Activated T-helper 2 cell treated with anti-CD3 and anti-CD28 coated beads, Interferon-gamma antibody, Interleukin-2, Interleukin-4, amounts not matched to agents 10 μg/mL and 5 μg/mL and 100 μg/mL, durations not matched to agents 14 hours and 24 hours and 36 hours (primary cell): ENCODE results near the gene RAB3C. TPM values are rescaled to one million over a fixed set of nuclear protein-coding genes. Genes with fewer than 3 reads are reported as not detected.

Experiments
- DNase-seq: peaks from one replicate; pipeline ENCODE4 v3.0.0; 2021; ENCODE audit warnings: low spot score
- H3K27ac Mint-ChIP-seq: one replicate; pipeline ENCODE4 v1.8.0; 2021; ENCODE audit warnings: mixed read lengths
- H3K27me3 Mint-ChIP-seq: one replicate; pipeline ENCODE4 v1.8.0; 2021; ENCODE audit warnings: low read depth, mixed read lengths
- H3K36me3 Mint-ChIP-seq: one replicate; pipeline ENCODE4 v1.8.0; 2021; ENCODE audit warnings: low read depth, mixed read lengths
- H3K4me1 Mint-ChIP-seq: one replicate; pipeline ENCODE4 v1.8.0; 2021; ENCODE audit warnings: low read depth, mixed read lengths
- H3K4me3 Mint-ChIP-seq: one replicate; pipeline ENCODE4 v1.8.0; 2021; ENCODE audit warnings: low read depth, mild to moderate bottlenecking, moderate library complexity, mixed read lengths
- H3K9me3 Mint-ChIP-seq: one replicate; pipeline ENCODE4 v1.8.0; 2021; ENCODE audit warnings: mixed read lengths
- intact Hi-C: fragments of 100-400 bp; cut with micrococcal nuclease; formaldehyde crosslinking; loops from one replicate; pipeline ENCODE4 v1.15.1; 2023
- total RNA-seq: library from RNA; stranded (reverse); gene quantifications from 2 replicates; pipeline ENCODE4 v1.2.3, GENCODE V29; 2022

The RAB3C gene
- total RNA-seq, 1 donor from 2014 or later = not detected

DNA sequence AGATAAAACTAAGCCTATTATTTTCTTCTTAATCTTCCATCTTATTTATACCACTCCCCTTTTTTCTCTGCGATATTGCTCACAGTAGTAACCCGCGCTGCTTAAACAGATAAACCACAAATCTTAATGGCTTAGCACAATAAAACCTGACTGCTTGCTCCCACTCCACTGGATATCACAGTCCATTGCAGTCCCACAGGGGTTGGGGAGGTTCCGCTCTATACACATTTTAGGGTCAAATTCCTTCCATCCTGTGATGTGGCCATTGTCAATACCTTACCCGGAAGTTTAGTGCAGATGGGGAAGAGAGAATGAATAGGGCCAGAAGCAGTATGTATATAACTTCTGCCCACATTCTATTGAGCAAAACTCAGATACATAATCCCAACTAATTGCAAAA, 193.7 kb downstream of the RAB3C start:
- intact Hi-C loops = no loop called here
- H3K4me3 Mint-ChIP-seq = no peak overlapping the region
- H3K27ac Mint-ChIP-seq = no peak overlapping the region

DNA sequence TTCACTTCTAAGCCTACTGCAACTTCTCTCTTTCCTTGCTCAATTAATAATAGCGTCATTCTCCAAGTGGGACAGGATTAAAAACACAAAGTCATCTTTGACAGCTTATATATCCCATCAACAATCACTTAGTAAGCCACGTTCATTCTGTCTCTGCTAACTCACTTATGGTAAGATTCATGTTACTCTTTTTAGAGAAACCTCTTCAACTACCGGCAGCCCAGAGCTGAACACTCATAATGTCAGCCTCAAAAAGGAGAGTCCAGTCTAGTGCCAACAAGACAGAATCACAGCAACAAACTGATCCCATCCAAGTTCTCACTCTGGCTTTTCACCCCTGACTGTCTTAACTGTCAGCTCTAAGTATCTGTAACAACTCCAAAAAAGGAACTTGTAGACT, 196.0 kb downstream of the RAB3C start:
- Mint-ChIP-seq H3K4me3 (no peak overlapping the region), H3K36me3 (no peaks in the 10 kb centered on the region), H3K9me3 (no peaks in the 10 kb centered on the region), H3K27ac (no peak overlapping the region), H3K4me1 (peaks cover 11% of the 10 kb centered on the region), H3K27me3 (peaks cover 6% of the 10 kb centered on the region)
- intact Hi-C loops = no loop called here
- DNase-seq = no peak

More for the DNA sequence above, 193.7 kb downstream of the RAB3C start:
- DNase-seq = no peak
- H3K9me3 Mint-ChIP-seq = no peaks in the 10 kb centered on the region
- peaks cover 8% of the 10 kb centered on the region for H3K27me3 Mint-ChIP-seq
- H3K4me1 Mint-ChIP-seq = peaks cover 11% of the 10 kb centered on the region
- no peaks in the 10 kb centered on the region for H3K36me3 Mint-ChIP-seq

DNA sequence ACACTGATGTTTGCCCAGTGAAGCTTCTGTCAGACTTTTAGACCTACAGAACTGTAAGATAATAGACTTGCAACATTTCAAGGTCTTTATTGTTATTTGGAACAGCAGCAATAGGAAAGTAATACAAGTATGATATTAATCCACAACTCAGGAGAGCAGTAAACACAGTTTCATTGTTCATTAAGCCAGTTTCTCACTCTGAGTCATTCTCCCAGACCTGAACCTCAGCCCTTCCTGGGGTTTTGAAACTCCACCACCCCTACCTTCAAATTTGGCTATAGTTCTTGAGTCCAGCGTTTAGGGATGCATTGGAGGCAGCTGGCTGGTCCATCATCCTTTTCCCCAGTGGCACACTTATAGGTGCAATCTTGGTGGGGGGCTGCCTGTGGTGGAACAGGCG, 203.2 kb downstream of the RAB3C start:
- H3K9me3 Mint-ChIP-seq = no peaks in the 10 kb centered on the region
- DNase-seq = no peak
- intact Hi-C loops = no loop called here
- H3K4me1 Mint-ChIP-seq = peaks cover 8% of the 10 kb centered on the region
- H3K36me3 Mint-ChIP-seq = no peaks in the 10 kb centered on the region
- H3K27ac Mint-ChIP-seq = no peak overlapping the region
- H3K27me3 Mint-ChIP-seq = peaks cover 29% of the 10 kb centered on the region
- no peak overlapping the region for H3K4me3 Mint-ChIP-seq

DNA sequence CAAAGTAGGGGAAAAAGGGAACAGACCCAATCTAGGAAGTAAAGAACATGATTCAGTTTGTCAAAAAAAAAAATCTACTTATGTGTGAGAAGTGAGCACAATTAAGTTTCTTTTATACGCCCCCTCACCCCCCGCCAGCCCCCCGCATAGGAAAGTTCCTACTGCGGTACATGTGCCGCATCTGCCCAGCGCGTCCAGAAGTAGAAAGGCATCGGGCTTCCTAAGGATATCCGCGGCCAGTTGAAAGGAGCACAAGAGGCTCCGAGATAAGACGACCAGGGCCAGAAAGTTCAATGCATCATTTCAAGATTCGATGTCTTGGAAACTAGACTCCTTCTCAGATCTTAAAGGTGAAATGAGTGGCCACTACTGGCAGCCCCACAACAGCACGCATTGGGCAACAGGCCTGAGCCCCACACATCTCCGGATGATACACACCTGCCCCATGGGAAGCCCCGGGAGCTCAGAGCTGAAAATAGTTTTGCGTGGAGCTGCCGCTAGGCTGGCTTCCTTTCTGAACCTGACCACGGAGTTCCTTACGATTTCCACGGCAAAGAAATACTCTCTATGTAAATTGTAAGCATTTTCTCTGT, 203.9 kb downstream of the RAB3C start:
- H3K36me3 Mint-ChIP-seq = no peaks in the 10 kb centered on the region
- no peak for DNase-seq
- H3K27ac Mint-ChIP-seq = no peak overlapping the region
- H3K27me3 Mint-ChIP-seq = peaks cover 32% of the 10 kb centered on the region
- no peak overlapping the region for H3K4me3 Mint-ChIP-seq
- H3K4me1 Mint-ChIP-seq = peaks cover 8% of the 10 kb centered on the region
- H3K9me3 Mint-ChIP-seq = no peaks in the 10 kb centered on the region
- intact Hi-C loops = no loop called here

DNA sequence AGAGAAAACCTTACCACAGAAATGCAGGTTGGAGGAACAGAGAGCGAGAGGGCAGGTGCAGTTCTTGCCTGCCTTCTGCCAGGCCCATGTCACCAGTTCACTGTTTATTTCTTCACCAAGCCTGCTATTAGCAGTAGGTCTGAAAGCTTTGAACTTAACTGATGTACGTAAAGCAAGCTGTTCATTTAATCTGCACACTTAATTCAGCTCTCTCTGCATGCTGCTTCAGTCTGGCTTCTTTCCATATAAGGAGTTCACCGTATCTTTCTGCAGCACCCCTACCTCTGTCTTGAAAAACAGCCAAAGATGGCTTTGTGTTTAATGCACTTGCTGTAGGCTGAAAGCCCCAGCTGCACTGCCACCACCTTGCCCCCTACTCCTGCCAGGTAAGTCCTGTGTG, 205.1 kb downstream of the RAB3C start:
- no peak overlapping the region for H3K27ac Mint-ChIP-seq
- no peaks in the 10 kb centered on the region for H3K36me3 Mint-ChIP-seq
- H3K9me3 Mint-ChIP-seq = no peaks in the 10 kb centered on the region
- H3K4me1 Mint-ChIP-seq = peaks cover 8% of the 10 kb centered on the region
- no peak overlapping the region for H3K4me3 Mint-ChIP-seq
- DNase-seq = no peak
- intact Hi-C loops = no loop called here
- peaks cover 30% of the 10 kb centered on the region for H3K27me3 Mint-ChIP-seq

DNA sequence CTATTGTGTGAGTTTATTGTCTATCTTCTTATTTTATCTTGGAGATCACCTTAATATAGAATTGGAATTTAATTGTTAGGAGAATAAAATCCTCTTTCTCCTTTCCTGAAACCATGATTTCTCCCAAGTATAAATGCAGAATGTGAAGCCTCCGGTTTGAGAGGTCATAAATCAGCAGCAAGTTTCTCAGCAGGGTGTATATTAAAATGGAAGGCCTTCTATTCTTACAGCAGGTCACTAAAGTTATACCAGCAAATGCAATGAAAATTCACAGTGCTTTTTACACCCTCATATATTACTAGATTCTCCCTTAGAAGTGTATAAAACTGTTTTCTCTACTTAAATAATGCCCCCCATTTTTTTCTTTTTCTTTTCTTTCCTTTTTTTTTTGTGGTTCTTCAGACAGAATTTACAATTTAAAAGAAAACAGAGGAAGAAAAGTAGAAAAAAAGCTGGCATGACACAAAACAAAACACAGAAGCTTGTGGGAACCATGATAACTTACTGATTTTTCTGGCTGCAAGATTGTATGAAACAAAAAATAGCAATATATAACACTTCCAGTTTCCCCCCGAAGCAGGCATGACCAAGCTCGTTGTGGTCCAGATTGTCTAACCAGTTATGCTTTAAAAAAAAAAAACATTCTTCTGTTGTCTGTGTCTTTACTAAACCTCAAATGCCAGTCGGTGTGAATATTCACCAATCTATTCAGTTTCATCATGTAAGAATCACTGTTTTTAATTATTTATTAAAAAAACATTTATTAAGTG, 211.2 kb downstream of the RAB3C start:
- no peaks in the 10 kb centered on the region for H3K36me3 Mint-ChIP-seq
- H3K27ac Mint-ChIP-seq = no peak overlapping the region
- intact Hi-C loops = no loop called here
- no peaks in the 10 kb centered on the region for H3K9me3 Mint-ChIP-seq
- no peak overlapping the region for H3K4me3 Mint-ChIP-seq
- DNase-seq = no peak
- peaks cover 4% of the 10 kb centered on the region for H3K27me3 Mint-ChIP-seq
- peaks cover 4% of the 10 kb centered on the region for H3K4me1 Mint-ChIP-seq

DNA sequence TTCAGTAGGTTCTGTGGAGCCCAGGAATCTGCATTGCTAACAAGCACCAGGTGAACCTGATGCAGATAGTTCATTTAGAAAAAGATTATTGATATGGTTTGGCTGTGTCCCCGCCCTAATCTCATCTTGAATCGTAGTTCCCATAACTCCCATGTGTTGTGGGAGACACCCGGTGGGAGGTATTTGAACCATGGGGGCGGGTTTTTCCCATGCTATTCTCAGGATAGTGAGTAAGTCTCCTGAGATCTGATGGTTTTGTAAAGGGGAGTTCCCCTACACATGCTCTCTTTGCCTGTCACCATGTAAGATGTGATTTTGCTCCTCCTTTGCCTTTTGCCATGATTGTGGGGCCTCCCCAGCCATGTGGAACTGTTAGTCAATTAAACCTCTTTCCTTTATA, 212.0 kb downstream of the RAB3C start:
- no peak for DNase-seq
- Mint-ChIP-seq H3K27ac (no peak overlapping the region), H3K4me3 (no peak overlapping the region), H3K9me3 (no peaks in the 10 kb centered on the region), H3K4me1 (peaks cover 4% of the 10 kb centered on the region), H3K27me3 (peaks cover 4% of the 10 kb centered on the region), H3K36me3 (no peaks in the 10 kb centered on the region)
- intact Hi-C loops = loop anchor here (5.0 kb wide), 1 partner anchor 33 kb away; no protein-coding TSS in a partner anchor

DNA sequence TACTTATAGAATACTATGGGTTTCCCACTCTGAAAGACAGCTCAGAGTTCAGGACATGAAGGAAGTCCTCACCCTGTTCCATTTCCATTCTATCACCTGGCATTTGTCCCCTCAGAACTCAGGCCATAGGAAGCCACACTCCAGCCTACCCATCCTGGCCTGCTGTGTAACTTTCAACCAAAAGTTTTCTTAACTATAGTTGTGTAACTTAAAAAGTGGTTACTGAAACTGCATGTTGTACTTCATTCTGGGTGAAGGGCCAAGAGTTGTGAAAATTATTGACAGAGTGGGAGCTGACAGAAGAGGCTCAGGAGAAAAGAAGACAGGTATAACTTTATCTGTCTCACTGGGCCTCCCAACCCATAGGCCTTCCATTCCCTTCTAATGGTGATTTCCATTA, 212.5 kb downstream of the RAB3C start:
- peaks cover 4% of the 10 kb centered on the region for H3K27me3 Mint-ChIP-seq
- intact Hi-C loops = loop anchor here (5.0 kb wide), 1 partner anchor 33 kb away; no protein-coding TSS in a partner anchor
- H3K27ac Mint-ChIP-seq = no peak overlapping the region
- DNase-seq = no peak
- peaks cover 4% of the 10 kb centered on the region for H3K4me1 Mint-ChIP-seq
- no peak overlapping the region for H3K4me3 Mint-ChIP-seq
- H3K36me3 Mint-ChIP-seq = no peaks in the 10 kb centered on the region
- no peaks in the 10 kb centered on the region for H3K9me3 Mint-ChIP-seq

DNA sequence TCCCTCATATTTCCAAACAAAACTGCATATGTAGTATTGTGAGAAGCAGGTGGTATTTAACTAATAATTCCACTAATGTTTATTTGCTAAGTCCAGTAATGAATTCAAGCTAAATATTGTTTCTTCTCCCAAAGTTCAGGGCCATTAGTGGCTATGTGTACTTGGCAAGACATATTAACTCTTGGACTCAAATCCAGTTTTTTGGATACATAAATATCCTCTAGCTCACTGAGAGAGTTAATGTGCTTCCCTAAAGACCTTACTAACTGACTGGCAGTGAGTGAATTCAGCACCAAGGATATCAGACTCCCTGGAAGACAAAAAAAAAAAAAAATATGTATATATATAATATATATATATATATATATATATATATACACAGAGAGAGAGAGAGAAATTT, 214.1 kb downstream of the RAB3C start:
- intact Hi-C loops = loop anchor here (5.0 kb wide), 1 partner anchor 35 kb away; no protein-coding TSS in a partner anchor

DNA sequence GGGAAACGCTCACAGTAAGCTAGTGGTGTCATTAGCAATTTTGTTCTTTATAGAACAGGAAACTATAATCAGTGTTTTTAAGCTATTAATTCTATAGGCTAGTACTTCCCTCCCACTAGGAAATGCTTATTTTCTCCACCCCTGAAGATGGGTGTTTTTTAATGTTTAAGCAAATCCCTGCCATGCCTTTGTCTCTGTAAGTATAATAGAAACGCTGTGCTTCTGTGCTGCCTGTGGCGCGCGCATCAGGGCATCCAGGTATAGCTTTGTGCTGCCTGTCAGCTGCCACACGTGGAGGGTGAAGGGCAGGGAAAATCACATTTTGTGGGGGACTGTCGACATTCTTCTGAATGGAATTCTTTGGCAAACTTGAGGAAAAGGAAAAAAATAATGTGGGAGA, 217.5 kb downstream of the RAB3C start:
- Mint-ChIP-seq H3K4me1 (no peaks in the 10 kb centered on the region), H3K27ac (no peak overlapping the region)
- intact Hi-C loops = no loop called here

More for the DNA sequence above, 214.1 kb downstream of the RAB3C start:
- H3K27me3 Mint-ChIP-seq = peaks cover 1% of the 10 kb centered on the region
- H3K4me3 Mint-ChIP-seq = no peak overlapping the region
- no peak for DNase-seq
- no peaks in the 10 kb centered on the region for H3K9me3 Mint-ChIP-seq
- H3K36me3 Mint-ChIP-seq = no peaks in the 10 kb centered on the region
- peaks cover 4% of the 10 kb centered on the region for H3K4me1 Mint-ChIP-seq
- H3K27ac Mint-ChIP-seq = no peak overlapping the region

DNA sequence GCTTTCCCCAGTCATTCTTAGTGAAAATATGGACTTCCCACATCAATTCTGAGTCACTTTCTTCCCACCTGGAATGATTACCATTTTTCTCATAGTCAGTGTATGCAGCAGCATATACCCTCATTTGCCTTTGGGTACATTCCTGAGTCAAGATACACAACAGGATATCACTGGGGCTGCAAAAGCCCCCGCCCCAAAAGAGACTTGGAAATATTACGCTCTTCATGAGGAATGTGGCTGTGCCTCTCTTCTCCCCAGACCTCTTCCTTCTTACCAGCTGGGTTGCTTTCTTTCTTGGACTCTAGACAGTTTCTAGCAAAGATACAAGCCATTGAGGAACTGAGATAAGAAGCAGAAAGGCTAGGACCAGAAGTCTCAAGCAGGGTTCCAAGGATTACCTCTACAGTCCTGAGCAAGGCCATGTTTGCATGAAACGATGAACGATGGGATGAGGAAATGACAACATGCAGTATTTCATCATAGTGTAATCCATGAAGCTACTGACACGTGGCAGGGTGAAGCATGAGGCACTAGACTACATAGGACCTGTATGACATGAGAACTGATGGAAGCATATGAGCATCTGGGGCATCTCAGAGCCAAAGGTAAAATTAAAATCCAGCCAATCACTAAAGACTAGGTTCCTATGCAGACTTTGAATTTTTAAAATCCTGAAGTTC, 218.1 kb downstream of the RAB3C start:
- Mint-ChIP-seq H3K27ac (no peak overlapping the region), H3K36me3 (no peaks in the 10 kb centered on the region), H3K4me3 (no peak overlapping the region), H3K4me1 (no peaks in the 10 kb centered on the region), H3K9me3 (no peaks in the 10 kb centered on the region), H3K27me3 (peaks cover 8% of the 10 kb centered on the region)
- no peak for DNase-seq
- intact Hi-C loops = no loop called here

More for the DNA sequence above, 217.5 kb downstream of the RAB3C start:
- Mint-ChIP-seq H3K36me3 (no peaks in the 10 kb centered on the region), H3K4me3 (no peak overlapping the region), H3K9me3 (no peaks in the 10 kb centered on the region), H3K27me3 (peaks cover 5% of the 10 kb centered on the region)
- DNase-seq = no peak

DNA sequence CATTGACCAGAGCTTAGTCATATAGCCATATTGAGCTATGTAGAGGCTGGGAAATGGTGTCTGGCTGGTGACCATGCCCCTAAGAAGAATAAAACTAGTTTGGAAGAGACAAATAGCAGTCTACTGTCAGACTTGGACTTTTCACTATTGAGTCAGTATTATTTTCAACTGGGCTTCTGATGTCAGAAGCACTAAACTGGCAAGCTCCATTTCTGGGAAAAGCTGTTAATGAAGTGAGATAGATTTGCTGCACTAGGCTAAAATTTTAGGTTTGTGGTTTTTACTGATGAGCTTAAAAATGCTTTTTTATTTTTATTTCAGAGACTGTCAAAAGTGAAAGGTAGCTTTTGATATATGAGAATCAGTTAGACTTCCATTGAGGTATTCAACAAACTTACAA, 220.2 kb downstream of the RAB3C start:
- H3K4me3 Mint-ChIP-seq = no peak overlapping the region
- H3K27me3 Mint-ChIP-seq = peaks cover 17% of the 10 kb centered on the region
- H3K9me3 Mint-ChIP-seq = no peaks in the 10 kb centered on the region
- H3K4me1 Mint-ChIP-seq = no peaks in the 10 kb centered on the region
- H3K36me3 Mint-ChIP-seq = no peaks in the 10 kb centered on the region
- DNase-seq = no peak
- intact Hi-C loops = no loop called here
- H3K27ac Mint-ChIP-seq = no peak overlapping the region

DNA sequence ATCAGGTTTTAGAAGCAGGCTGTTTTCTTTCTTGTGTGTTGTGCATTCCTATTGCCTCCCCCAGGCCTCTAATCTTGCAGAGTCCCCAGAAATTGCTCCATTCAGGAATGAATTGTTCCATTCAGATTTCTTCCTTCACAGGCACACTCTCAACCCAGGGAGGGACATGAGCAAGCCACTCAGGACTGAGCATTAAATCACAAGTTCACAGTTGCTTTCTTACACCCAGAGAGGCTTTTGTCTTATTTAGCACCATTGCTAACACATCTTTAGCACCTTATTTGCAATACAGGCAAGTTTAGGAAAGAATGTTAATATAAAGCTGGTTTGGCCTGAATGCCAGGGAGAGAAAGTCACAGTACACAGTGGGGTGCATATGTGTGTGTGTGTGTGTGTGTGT, 221.4 kb downstream of the RAB3C start:
- H3K27ac Mint-ChIP-seq = no peak overlapping the region
- no peak overlapping the region for H3K4me3 Mint-ChIP-seq
- H3K27me3 Mint-ChIP-seq = peaks cover 17% of the 10 kb centered on the region
- intact Hi-C loops = no loop called here
- H3K4me1 Mint-ChIP-seq = no peaks in the 10 kb centered on the region
- no peak for DNase-seq
- H3K9me3 Mint-ChIP-seq = no peaks in the 10 kb centered on the region
- H3K36me3 Mint-ChIP-seq = no peaks in the 10 kb centered on the region
